ENCODE results near the gene CDK19. TPM values are rescaled to one million over a fixed set of nuclear protein-coding genes. Genes with fewer than 3 reads are reported as not detected.

CDK19 gene
- total and polyA plus RNA-seq, 9 of the 15 experiments (the other 6 are each of a cell fraction or from before 2014, with no cell fraction given) = 3.8 to 15.2 (median 7.4) TPM

GRCh38 chr6:110652520-110652919 lies 162.7 kb downstream of the CDK19 start:
- Histone ChIP-seq H3K27ac (ENCODE audit: extremely low read depth, low read depth, low read length) (no peak overlapping the region), H3K4me2 (ENCODE audit: insufficient read depth, low read length) (no peak overlapping the region), H3K4me1 (replicated peaks in 1 of 2; ENCODE audit: control insufficient read depth in 2 of 2, insufficient read depth in 2 of 2, low read length in 2 of 2) (no peaks in the 10 kb centered on the region), H3K4me3 (no peak overlapping the region), H4K20me1 (replicated peaks; ENCODE audit: control insufficient read depth, insufficient read depth, low read length) (no peaks in the 10 kb centered on the region), H3K79me2 (ENCODE audit: control insufficient read depth, insufficient read depth, low read length) (no peaks in the 10 kb centered on the region), H3K9ac (ENCODE audit: insufficient read depth in 1 of 2, low read depth in 2 of 2, low read length in 2 of 2) (no peak overlapping the region), H3K9me1 (ENCODE audit: control insufficient read depth, insufficient read depth, low read length) (no peaks in the 10 kb centered on the region), H3K36me3 (ENCODE audit: control insufficient read depth, insufficient read depth, low read length) (no peaks in the 10 kb centered on the region), H3K27me3 (ENCODE audit: control insufficient read depth in 2 of 2, insufficient read depth in 2 of 2, low read length in 2 of 2) (no peaks in the 10 kb centered on the region), H3K9me3 (replicated peaks; ENCODE audit: control insufficient read depth, insufficient read depth, low read depth, low read length) (no peaks in the 10 kb centered on the region), H2AFZ (ENCODE audit: low read depth, low read length) (no peak overlapping the region)
- FAIRE-seq (no peak), ATAC-seq (no peak), DNase-seq (ENCODE audit: extremely low read depth in 1 of 4, low spot score in 3 of 4) (no peak)
- no TSS peak for BruUV-seq (replicated peaks)
- 14% methylated on average over 4 of the region's 4 CpGs for WGBS (ENCODE audit: insufficient coverage, low coverage, missing lambda C conversion rate)
- intact Hi-C loops (cut with micrococcal nuclease) = no loop called here
- in situ Hi-C loops (cut with MboI) = no loop called here
- POLR2A ChIA-PET = interaction anchor here (0.6 to 1.7 kb wide), 3 partner anchors 12 to 224 kb away, joined by 3 to 7 read pairs (median 4); partner anchors contain the start of gene AMD1
- TF ChIP-seq TSHZ1 (CRISPR knock-in tag; IDR thresholded peaks at IDR 0.05) (no peak), SIN3A (IDR thresholded peaks at IDR 0.05; ENCODE audit: borderline replicate concordance in 2 of 2, control insufficient read depth in 1 of 2, low read depth in 2 of 2, low read length in 2 of 2) (no peak), RBM14 (IDR thresholded peaks at IDR 0.05; ENCODE audit: borderline replicate concordance, insufficient read depth, low read depth, low read length) (no peak), ZFX (CRISPR knock-in tag; IDR thresholded peaks at IDR 0.05) (no peak), RNF219 (CRISPR knock-in tag; IDR thresholded peaks at IDR 0.05) (no peak), ESRRB (CRISPR knock-in tag; IDR thresholded peaks at IDR 0.05; ENCODE audit: borderline replicate concordance) (no peak), HBP1 (CRISPR knock-in tag; IDR thresholded peaks at IDR 0.05) (no peak), KLF1 (tag; IDR thresholded peaks at IDR 0.05) (no peak), KLF10 (CRISPR knock-in tag; IDR thresholded peaks at IDR 0.05) (no peak)
- CTCF ChIA-PET (ENCODE audit: low intra/inter-chr PET ratio) = no interaction called here

Measured in K562 (cell line).